ENCODE data around the gene WDR1. TPM values are rescaled to one million over a fixed set of nuclear protein-coding genes. Genes with fewer than 3 reads are reported as not detected.

The WDR1 gene
- total RNA-seq, 1 donor from 2014 or later = 161 TPM

GRCh38 chr4:10026485-10026884, 90.1 kb downstream of the WDR1 start:
- no peaks in the 10 kb centered on the region for H3K36me3 Mint-ChIP-seq (ENCODE audit: unreplicated experiment)
- DNase-seq = no peak
- H3K27me3 Mint-ChIP-seq (ENCODE audit: unreplicated experiment) = peaks cover 4% of the 10 kb centered on the region
- H3K9me3 Mint-ChIP-seq (ENCODE audit: unreplicated experiment) = no peaks in the 10 kb centered on the region
- H3K4me1 Mint-ChIP-seq (ENCODE audit: low read depth, unreplicated experiment) = peaks cover 3% of the 10 kb centered on the region
- no peak overlapping the region for H3K27ac Mint-ChIP-seq (ENCODE audit: unreplicated experiment)
- TF ChIP-seq, protein P1, sequence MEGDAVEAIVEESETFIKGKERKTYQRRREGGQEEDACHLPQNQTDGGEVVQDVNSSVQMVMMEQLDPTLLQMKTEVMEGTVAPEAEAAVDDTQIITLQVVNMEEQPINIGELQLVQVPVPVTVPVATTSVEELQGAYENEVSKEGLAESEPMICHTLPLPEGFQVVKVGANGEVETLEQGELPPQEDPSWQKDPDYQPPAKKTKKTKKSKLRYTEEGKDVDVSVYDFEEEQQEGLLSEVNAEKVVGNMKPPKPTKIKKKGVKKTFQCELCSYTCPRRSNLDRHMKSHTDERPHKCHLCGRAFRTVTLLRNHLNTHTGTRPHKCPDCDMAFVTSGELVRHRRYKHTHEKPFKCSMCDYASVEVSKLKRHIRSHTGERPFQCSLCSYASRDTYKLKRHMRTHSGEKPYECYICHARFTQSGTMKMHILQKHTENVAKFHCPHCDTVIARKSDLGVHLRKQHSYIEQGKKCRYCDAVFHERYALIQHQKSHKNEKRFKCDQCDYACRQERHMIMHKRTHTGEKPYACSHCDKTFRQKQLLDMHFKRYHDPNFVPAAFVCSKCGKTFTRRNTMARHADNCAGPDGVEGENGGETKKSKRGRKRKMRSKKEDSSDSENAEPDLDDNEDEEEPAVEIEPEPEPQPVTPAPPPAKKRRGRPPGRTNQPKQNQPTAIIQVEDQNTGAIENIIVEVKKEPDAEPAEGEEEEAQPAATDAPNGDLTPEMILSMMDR (IDR thresholded peaks at IDR 0.05; ENCODE audit: partially characterized antibody, unreplicated experiment) = no peak
- H3K4me3 Mint-ChIP-seq (ENCODE audit: unreplicated experiment) = no peak overlapping the region

DNA sequence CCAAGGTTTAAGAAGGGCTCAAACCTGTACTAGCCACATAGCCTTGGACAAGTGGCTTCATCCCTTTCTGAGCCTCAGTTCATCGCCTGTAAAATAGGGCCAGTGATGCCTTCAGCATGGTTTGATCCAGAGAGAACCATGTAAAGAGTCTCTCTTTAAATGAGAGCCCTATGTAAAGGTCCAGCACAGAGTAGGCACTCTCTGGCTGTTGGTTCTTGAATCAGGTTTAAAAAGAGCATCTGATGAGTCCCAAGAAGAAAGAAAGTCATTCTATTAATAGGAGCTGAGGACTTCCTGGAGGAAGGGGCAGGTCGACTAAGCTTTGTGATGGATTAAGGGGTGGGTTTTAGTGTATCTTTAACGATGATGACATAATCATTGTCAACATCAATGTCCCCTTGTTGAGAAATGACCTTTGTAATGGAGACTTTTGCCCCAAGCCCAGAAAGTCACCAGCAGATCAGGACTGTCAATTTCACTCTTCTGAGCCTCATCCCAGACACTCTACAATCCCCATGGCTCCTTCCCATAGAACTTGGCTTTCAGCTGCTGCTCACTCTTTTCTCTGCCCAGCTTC, 91.3 kb downstream of the WDR1 start:
- no peaks in the 10 kb centered on the region for H3K36me3 Mint-ChIP-seq (ENCODE audit: unreplicated experiment)
- H3K27me3 Mint-ChIP-seq (ENCODE audit: unreplicated experiment) = peaks cover 4% of the 10 kb centered on the region
- H3K4me3 Mint-ChIP-seq (ENCODE audit: unreplicated experiment) = no peak overlapping the region
- H3K27ac Mint-ChIP-seq (ENCODE audit: unreplicated experiment) = no peak overlapping the region
- DNase-seq = no peak
- TF ChIP-seq, protein P1 (IDR thresholded peaks at IDR 0.05; ENCODE audit: partially characterized antibody, unreplicated experiment) = no peak
- H3K4me1 Mint-ChIP-seq (ENCODE audit: low read depth, unreplicated experiment) = no peaks in the 10 kb centered on the region
- H3K9me3 Mint-ChIP-seq (ENCODE audit: unreplicated experiment) = no peaks in the 10 kb centered on the region

Small RNA genes within 50 kb of the gene (microRNA-seq; reads per million reads assigned to microRNA genes)
- gene MIR3138 (ENCODE audit: unreplicated experiment) = 6.6 reads per million, percentile 38 among the genes with 10 or more reads in this experiment

Other genes starting within 250 kb of the WDR1 start
- gene SLC2A9, start 95.3 kb downstream of the WDR1 start, total RNA-seq (ENCODE audit: unreplicated experiment) = not detected